Uterus (tissue), 2 donors: ENCODE measurements around the gene TKT.

Experiments
- CTCF ChIP-seq, 4 experiments: fragments of 200-600 bp in 2 of 4; fragments of 450-650 bp in 2 of 4; sonication (generic) in 2 of 4; IDR thresholded peaks; one replicate each; pipeline ENCODE4 v1.5.1; 2016 to 2019; ENCODE audit warnings: antibody characterized with exemption in 4 of 4, mild to moderate bottlenecking in 2 of 4, moderate library complexity in 1 of 4
- POLR2A ChIP-seq, 2 donors: fragments of 450-650 bp; IDR thresholded peaks; one replicate each; pipeline ENCODE4 v1.6.1; 2016; ENCODE audit warnings: antibody characterized with exemption in 2 of 2, mild to moderate bottlenecking in 1 of 2, moderate library complexity in 1 of 2

- TF ChIP-seq CTCF (IDR thresholded peaks at IDR 0.05): no peak
- no peak for TF ChIP-seq POLR2A (IDR thresholded peaks at IDR 0.05)
Measured at GRCh38 chr3:53300826-53301225, 45.0 kb upstream of the TKT start.
